Regular cardiac myocyte (primary cell): Measurements from ENCODE around the gene PEA15. TPM values are rescaled to one million over a fixed set of nuclear protein-coding genes. Genes with fewer than 3 reads are reported as not detected.

Source experiments
- total RNA-seq: library from RNA; depleted of rRNA; stranded (reverse); fragments of >200 nt; gene quantifications from 2 replicates; pipeline ENCODE4 v1.2.3, GENCODE V29; 2014

Gene PEA15, protein sequence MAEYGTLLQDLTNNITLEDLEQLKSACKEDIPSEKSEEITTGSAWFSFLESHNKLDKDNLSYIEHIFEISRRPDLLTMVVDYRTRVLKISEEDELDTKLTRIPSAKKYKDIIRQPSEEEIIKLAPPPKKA
- 84.5 and 100 TPM in 2 replicates for total RNA-seq

GRCh38 chr1:160205242-160206035 is at the start of gene PEA15:
Gene PEA15 (plus strand): TSS chr1:160205384. CDS start chr1:160211545, 6,161 bp downstream.

GRCh38 chr1:160189649-160190625 is 15.2 kb upstream of the PEA15 start, which contains the start of gene CASQ1:
Gene CASQ1 (plus strand): TSS chr1:160190575. CDS start chr1:160190752, 177 bp downstream.

DNA sequence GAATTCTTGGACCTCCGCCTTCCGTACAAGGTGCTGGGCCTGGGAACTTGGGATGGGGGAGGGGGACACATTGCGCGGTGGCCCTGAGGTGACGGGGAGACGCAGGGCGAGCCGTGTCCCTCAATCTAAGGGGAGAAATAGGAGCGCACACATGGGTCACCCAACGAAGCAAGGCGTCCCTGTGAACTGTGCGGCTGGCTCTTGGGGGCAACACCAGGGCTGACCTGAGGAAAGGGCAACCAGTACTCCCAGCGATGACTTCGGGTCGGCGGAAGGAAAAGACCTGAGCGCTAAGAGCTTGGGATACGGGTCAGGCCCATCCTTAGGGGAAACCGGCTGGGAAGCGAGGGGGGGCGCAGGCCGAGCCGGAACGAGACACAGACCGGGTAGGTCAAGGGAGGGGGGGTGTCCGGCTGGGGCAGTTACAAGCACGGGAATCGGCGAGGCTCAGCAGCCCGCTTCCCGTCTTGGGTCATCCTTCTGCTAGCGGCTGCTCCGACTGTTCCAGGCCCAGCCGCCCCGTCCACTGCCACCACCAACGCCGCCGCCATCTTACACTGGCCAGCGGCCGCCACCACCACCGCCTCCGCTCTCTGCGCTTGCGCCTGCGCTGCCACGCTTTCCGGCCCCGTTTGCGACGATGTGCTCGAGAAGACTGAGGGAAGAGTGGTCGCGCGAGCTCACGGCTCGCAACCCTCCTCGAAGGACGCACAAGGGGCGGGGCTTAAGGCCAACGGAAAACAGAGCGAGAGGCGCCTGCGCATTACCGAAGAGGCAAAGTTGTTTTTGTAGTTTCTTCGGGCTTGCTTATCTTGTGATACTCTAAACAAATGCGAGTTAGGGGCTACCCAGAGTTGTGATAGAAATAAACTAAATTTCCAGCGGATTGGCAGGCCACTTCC is 57.0 kb downstream of the PEA15 start, which contains the start of gene DCAF8:
TSS of gene DCAF8 (minus strand) at position 657 of the 902 bp plus-strand sequence. CDS start 18,541 bp downstream, outside the sequence.

Other genes starting within 250 kb of the PEA15 start
- 3.4 and 4.8 TPM in 2 replicates for gene PIGM, start 173.4 kb upstream of the PEA15 start, total RNA-seq
- gene KCNJ10, start 135.2 kb upstream of the PEA15 start, total RNA-seq: not detected in 2 replicates
- gene KCNJ9, start 123.8 kb upstream of the PEA15 start, total RNA-seq: under 0.01 TPM in 1 of 2 replicates, not detected in the other
- 14.8 and 35.8 TPM in 2 replicates for gene IGSF8, start 106.8 kb upstream of the PEA15 start, total RNA-seq
- 0.28 TPM in 1 of 2 replicates, not detected in the other for gene ATP1A2, start 89.6 kb upstream of the PEA15 start, total RNA-seq
- gene ATP1A4, start 53.8 kb upstream of the PEA15 start, total RNA-seq: under 0.01 TPM in 1 of 2 replicates, not detected in the other
- under 0.01 TPM in 1 of 2 replicates, not detected in the other for gene CASQ1, start 14.8 kb upstream of the PEA15 start, total RNA-seq
- gene DCAF8, start 57.2 kb downstream of the PEA15 start, total RNA-seq: 66.3 and 69.3 TPM in 2 replicates
- gene PEX19, start 79.7 kb downstream of the PEA15 start, total RNA-seq: 33.0 and 56.1 TPM in 2 replicates
- 333 and 382 TPM in 2 replicates for gene COPA, start 137.9 kb downstream of the PEA15 start, total RNA-seq
- 75.0 and 217 TPM in 2 replicates for gene NCSTN, start 138.0 kb downstream of the PEA15 start, total RNA-seq
- gene NHLH1, start 161.7 kb downstream of the PEA15 start, total RNA-seq: under 0.01 TPM in 1 of 2 replicates, not detected in the other
- 0.28 and 0.38 TPM in 2 replicates for gene VANGL2, start 195.2 kb downstream of the PEA15 start, total RNA-seq